Measurements from ENCODE around the gene SAV1.

SAV1 gene

GRCh38 chr14:50659327-50659974 lies 8.7 kb downstream of the SAV1 start:
- no peaks in the 10 kb centered on the region for H3K27me3 ChIP-seq (replicated peaks; ENCODE audit: control insufficient read depth, insufficient read depth, low read length)
- H3K36me3 ChIP-seq (ENCODE audit: control insufficient read depth, insufficient read depth, low read length), result peaks cover 2% of the 10 kb centered on the region
- DNase-seq (ENCODE audit: extremely low read depth, insufficient read length), result no peak
- H3K4me3 ChIP-seq (replicated peaks; ENCODE audit: low read depth, low read length), result no peak overlapping the region
- TF ChIP-seq, protein P1, sequence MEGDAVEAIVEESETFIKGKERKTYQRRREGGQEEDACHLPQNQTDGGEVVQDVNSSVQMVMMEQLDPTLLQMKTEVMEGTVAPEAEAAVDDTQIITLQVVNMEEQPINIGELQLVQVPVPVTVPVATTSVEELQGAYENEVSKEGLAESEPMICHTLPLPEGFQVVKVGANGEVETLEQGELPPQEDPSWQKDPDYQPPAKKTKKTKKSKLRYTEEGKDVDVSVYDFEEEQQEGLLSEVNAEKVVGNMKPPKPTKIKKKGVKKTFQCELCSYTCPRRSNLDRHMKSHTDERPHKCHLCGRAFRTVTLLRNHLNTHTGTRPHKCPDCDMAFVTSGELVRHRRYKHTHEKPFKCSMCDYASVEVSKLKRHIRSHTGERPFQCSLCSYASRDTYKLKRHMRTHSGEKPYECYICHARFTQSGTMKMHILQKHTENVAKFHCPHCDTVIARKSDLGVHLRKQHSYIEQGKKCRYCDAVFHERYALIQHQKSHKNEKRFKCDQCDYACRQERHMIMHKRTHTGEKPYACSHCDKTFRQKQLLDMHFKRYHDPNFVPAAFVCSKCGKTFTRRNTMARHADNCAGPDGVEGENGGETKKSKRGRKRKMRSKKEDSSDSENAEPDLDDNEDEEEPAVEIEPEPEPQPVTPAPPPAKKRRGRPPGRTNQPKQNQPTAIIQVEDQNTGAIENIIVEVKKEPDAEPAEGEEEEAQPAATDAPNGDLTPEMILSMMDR (IDR thresholded peaks at IDR 0.05; ENCODE audit: insufficient read depth, low read length, poor library complexity, severe bottlenecking), result no peak

- no peak for DNase-seq (ENCODE audit: extremely low read depth, insufficient read length)
Observed at GRCh38 chr14:50658203-50658602, 9.9 kb downstream of the SAV1 start.

GRCh38 chr14:50657753-50658152 lies 10.4 kb downstream of the SAV1 start:
- no peak for DNase-seq (ENCODE audit: extremely low read depth, insufficient read length)
- H3K27me3 ChIP-seq (replicated peaks; ENCODE audit: control insufficient read depth, insufficient read depth, low read length), result no peaks in the 10 kb centered on the region
- H3K36me3 ChIP-seq (ENCODE audit: control insufficient read depth, insufficient read depth, low read length), result peaks cover 2% of the 10 kb centered on the region
- H3K4me3 ChIP-seq (replicated peaks; ENCODE audit: low read depth, low read length), result no peak overlapping the region
- TF ChIP-seq, protein P1 (IDR thresholded peaks at IDR 0.05; ENCODE audit: insufficient read depth, low read length, poor library complexity, severe bottlenecking), result no peak

More at GRCh38 chr14:50658203-50658602, 9.9 kb downstream of the SAV1 start:
- peaks cover 2% of the 10 kb centered on the region for H3K36me3 ChIP-seq (ENCODE audit: control insufficient read depth, insufficient read depth, low read length)
- no peaks in the 10 kb centered on the region for H3K27me3 ChIP-seq (replicated peaks; ENCODE audit: control insufficient read depth, insufficient read depth, low read length)
- TF ChIP-seq, protein P1 (IDR thresholded peaks at IDR 0.05; ENCODE audit: insufficient read depth, low read length, poor library complexity, severe bottlenecking), result no peak
- H3K4me3 ChIP-seq (replicated peaks; ENCODE audit: low read depth, low read length), result no peak overlapping the region

DNA sequence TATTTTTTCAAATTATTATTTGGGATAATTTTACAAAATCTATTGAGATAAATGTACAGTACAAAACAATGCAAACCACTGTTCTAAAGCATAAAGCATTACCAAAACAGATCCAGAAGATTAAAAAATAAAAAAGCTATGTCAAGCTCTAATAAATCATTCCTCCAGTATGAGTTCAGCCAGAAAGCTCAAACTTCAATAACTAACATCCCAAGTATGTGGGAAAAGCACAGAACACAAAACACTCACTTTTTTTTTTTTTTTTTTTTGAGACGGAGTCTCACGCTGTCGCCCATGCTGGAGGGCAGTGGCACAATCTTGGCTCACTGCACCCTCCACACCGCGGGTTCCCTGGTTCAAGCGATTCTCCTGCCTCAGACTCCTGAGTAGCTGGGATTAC lies 11.3 kb downstream of the SAV1 start:
- Histone ChIP-seq H3K4me3 (replicated peaks; ENCODE audit: low read depth, low read length) (no peak overlapping the region), H3K27me3 (replicated peaks; ENCODE audit: control insufficient read depth, insufficient read depth, low read length) (no peaks in the 10 kb centered on the region), H3K36me3 (ENCODE audit: control insufficient read depth, insufficient read depth, low read length) (peaks cover 2% of the 10 kb centered on the region)
- DNase-seq (ENCODE audit: extremely low read depth, insufficient read length), result no peak
- TF ChIP-seq, protein P1 (IDR thresholded peaks at IDR 0.05; ENCODE audit: insufficient read depth, low read length, poor library complexity, severe bottlenecking), result no peak

- DNase-seq (ENCODE audit: extremely low read depth, insufficient read length), result no peak
- TF ChIP-seq, protein P1 (IDR thresholded peaks at IDR 0.05; ENCODE audit: insufficient read depth, low read length, poor library complexity, severe bottlenecking), result no peak
- H3K4me3 ChIP-seq (replicated peaks; ENCODE audit: low read depth, low read length), result no peak overlapping the region
Observed at GRCh38 chr14:50649691-50650090, 18.4 kb downstream of the SAV1 start.

DNA sequence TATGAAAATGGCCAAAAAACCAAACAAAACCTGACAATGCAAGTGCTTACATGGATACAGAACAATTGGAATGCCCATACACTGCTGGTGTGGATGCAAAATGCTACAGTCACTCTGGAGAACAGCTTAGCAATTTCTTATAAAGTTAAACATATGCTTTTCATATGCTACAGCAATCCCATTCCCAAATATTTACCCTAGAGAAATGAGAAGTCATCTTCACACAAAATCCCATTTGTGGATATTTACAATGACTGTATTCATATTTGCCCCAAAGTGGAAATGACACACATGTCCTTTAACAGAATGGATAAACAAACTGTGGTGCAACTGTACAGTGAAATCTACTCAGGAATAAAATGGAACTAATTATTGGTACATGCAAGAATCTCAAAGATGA lies 20.4 kb downstream of the SAV1 start:
- Histone ChIP-seq H3K4me3 (replicated peaks; ENCODE audit: low read depth, low read length) (peak overlapping the region; percentile 15), H3K36me3 (ENCODE audit: control insufficient read depth, insufficient read depth, low read length) (no peaks in the 10 kb centered on the region; the same call in 1 of the 2 replicates), H3K27me3 (replicated peaks; ENCODE audit: control insufficient read depth, insufficient read depth, low read length) (no peaks in the 10 kb centered on the region)
- TF ChIP-seq, protein P1 (IDR thresholded peaks at IDR 0.05; ENCODE audit: insufficient read depth, low read length, poor library complexity, severe bottlenecking), result no peak
- DNase-seq (ENCODE audit: extremely low read depth, insufficient read length), result no peak

More at GRCh38 chr14:50649691-50650090, 18.4 kb downstream of the SAV1 start:
- H3K27me3 ChIP-seq (replicated peaks; ENCODE audit: control insufficient read depth, insufficient read depth, low read length), result no peaks in the 10 kb centered on the region
- no peaks in the 10 kb centered on the region for H3K36me3 ChIP-seq (ENCODE audit: control insufficient read depth, insufficient read depth, low read length)

Data from GM06990 (cell line).